HG02798 (cell line): ENCODE data around the gene CAVIN3.
A peak's percentile ranks its signal among the peaks of the same experiment; 100 is the strongest.

Experiments
- ATAC-seq: cut with Tn5 transposase; IDR thresholded peaks from one replicate; pipeline ENCODE4 v1.9.1; 2021; ENCODE audit warnings: mild to moderate bottlenecking; ENCODE audit not compliant: unreplicated experiment, poor library complexity

CAVIN3 gene, protein sequence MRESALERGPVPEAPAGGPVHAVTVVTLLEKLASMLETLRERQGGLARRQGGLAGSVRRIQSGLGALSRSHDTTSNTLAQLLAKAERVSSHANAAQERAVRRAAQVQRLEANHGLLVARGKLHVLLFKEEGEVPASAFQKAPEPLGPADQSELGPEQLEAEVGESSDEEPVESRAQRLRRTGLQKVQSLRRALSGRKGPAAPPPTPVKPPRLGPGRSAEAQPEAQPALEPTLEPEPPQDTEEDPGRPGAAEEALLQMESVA

DNA sequence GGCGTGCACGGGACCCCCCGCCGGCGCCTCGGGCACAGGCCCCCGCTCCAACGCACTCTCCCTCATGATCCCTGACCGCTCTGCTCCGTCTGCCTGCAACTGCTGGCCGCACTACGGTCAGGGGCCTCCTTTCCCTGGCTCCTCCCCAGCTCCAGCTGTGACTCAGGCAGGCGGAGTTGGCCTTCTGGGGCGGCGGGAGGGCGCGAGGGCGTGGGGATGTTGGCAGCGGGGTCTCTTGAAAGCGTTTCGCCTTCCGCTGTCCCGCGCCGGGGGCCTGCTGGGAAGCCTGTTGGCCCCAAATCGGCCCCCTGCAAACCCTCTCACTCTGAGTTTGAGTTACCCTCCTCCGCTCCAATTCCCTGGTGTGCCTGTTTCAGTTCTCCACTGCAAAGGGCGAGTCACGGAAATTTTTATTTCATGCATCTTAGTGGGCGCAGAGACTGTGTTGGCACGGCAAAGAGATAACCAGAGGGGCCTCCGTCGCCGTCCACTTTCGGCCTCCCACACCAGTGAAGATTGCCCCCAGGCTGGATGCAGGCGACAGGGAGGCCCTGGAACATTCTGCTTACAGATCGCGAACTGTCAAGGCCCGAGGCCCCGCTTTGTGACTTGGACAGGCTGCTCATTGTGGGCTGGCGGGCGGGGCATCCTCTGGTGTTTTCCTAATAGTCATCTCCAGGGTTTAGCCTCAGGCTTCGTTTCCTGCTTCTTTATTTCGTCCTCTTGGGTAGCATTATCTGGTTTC is at the start of gene CAVIN3:
CAVIN3 (minus strand) TSS at position 91 of the 745 bp plus-strand sequence; CDS start at position 66, 25 bp downstream.
- peak; percentile 47 for ATAC-seq

DNA sequence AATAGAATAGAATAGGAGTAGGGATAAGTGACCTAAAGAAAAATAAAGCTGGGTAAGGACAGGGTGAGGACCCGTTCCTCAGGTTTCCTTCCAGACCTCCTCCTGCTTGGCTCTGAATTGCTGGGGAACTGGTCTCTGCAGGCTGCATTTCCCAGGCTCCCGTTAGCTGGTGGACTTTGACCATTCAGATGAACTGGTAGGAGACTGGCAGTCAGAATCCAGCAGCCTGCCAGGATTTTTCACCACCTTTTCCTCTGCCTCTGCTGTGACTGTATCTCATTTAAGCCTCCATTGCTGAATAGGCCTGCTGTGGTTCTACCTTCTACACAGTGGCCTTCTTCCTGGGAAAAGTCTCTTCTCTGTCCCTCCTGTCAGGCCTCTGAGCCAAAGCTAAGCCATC is 45.4 kb upstream of the CAVIN3 start:
- ATAC-seq, result no peak

DNA sequence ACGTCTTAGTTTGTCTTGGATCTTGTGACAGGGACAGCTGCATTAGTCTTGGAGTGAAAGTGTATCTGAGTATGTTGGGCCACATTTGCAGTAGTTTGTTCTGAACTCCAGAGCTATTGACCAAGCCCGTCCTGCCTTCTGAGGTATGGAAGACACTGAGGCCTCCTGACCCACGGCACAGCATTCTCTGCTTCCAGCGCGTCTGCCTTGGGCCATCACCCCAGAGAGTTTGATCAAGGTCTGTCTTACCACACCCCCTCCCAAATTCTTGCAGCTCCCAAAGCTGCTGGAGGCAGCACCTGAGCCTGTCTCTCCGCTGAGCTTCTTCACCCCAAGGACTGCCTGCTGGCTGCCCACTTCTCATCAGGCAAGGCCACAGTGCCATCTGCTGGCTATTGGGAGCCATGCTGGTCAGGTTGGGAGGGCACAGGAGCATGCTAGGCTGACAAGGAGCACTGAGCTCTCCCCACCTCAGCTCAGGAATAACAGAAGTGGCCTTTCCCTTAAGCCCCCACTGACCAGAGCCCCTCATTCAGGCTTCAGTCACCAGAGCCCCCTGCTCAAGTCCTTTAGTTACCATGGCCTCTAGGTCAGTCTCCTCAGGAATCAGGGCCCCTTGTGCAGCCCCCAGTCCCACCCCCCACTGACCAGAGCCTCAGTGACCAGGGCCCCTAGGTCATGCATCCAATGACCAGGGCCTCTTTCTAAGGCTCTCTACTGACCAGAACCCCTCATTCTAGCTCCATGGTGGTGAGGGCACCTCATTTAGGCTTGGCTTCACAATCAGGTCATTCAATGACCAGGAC is 42.8 kb upstream of the CAVIN3 start:
- peak; percentile 98 for ATAC-seq

DNA sequence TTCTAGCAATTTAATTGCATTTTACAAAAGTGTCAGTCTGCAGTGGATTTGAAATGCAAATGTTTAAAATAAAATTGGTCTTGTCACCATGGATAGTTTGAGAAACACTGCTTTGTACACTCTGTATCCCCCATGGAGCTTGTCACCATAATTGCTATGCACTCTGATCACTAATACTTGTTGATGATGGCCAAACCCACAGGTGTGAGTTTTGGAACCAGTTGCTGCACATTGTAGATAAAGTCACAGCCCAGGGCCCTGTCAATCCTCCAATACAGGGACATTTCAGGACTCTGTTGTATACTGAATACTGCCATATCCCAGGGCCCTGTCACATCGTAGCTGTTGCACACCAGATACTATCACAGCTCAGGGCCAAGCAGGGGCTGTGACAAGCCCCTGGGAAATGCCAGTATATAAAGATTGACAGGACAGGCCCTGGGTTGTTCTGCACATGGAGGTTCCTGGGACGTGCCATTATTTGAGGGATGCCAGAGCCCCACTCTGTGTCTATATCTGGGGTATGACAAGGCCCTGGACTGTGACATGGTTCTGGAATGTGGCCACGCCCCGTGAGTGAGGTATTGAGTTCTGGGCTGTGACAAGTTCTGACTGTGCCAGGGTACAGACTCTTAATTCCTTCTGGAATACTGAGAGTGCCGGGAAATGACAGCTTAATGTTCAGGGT is 42.0 kb upstream of the CAVIN3 start:
- ATAC-seq, result no peak

DNA sequence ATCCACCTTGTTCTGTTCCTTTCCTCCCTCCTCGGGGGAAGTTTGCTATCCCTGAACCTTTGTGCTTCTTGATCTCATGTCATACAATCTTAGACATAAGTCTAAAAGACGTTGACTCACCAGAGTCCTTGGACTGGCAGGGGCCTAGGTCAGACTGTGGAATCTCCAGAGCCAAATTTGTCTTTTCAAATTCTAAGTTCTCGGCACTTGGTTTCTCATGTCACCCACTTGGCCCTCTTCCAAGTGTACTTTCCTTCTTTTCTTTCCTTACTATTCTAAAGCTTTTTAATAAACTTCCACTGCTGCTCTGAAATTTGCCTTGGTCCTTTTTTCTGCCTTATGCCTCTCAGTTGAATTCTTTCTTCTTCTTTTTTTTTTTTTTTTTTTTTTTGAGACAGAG is 39.9 kb upstream of the CAVIN3 start:
- no peak for ATAC-seq

DNA sequence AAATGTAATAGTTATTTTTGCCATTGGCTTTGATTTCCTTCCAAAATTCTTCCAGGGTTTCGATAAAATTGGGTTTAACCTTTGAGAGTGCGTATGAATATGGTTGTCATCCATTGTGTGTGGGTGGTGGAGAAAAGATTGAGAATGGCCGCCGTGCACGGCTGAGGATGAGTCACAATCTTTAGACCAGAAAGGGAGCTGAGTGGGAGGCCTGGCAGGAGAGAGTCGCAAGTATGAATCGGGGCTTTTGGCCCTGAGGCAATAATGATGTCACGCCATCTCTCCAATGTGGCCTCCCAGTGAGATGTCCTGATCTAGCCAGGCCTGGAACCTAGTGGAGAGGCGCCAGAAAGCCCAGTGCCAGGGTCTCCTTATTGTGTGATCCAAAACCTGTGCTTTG is 36.9 kb upstream of the CAVIN3 start:
- no peak for ATAC-seq

DNA sequence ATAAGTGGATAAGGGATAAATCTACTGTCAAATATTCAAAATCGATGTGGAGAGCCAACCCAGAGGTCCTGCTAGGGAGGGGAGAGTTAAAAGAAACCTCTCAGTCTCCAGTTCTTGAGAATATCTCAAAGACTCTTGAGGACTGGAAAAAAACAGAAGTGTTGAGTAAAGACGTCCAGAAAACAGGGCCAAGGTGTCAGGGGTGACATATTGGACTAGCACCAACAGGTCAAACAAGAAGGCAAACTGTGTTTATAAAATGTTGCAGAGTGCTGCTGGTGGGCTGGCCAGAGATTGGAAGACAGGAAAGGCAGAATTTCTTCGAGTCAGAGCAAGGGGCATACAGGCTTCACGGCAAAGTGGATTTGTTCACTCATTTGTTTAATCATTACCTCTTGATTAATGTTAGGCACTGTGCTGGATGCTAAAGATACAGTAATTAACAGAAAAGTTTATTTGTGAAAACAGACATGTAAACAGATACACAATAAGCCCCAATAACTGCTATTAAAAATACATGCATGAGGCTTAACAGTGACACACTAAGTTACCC is 36.3 kb upstream of the CAVIN3 start:
- ATAC-seq, result no peak

DNA sequence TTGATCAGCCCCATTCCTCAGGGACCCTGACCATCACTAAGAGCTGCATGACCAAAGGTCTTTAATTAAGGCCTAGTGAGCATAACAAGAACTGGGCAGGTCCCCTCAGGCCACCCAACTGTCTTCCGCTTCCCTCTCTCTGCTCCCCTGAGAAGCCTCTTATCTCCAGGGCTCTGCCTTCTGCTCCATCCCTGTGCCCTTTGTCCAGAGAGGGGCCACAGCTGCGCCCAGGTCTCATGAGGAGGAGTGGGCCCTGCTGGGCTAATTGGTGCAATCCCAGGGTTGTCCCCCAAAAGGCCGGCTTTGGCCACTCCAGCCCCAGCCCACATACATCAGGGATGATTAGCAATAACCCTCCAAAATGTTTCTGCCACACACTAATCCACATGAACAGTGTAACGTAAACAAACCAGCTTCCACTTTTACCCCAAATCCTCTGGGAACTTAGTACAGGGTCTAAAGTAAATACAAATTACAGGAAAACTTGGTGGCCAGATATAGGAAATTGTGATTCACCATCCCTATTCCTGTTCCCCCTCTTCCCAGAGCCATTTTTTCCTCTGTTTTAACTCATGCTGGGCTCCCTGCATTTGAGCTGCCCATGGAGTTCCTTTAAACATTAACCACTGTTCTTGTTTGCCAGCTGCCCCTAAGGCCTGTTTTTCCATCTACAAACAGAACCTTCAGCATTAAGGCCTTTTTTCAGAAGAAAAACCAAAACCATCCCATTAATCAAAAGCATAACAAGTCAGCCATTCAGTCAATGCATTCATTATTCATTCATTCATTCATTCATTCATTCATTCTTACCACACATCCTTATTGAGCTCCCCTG is 34.6 kb upstream of the CAVIN3 start:
- no peak for ATAC-seq

DNA sequence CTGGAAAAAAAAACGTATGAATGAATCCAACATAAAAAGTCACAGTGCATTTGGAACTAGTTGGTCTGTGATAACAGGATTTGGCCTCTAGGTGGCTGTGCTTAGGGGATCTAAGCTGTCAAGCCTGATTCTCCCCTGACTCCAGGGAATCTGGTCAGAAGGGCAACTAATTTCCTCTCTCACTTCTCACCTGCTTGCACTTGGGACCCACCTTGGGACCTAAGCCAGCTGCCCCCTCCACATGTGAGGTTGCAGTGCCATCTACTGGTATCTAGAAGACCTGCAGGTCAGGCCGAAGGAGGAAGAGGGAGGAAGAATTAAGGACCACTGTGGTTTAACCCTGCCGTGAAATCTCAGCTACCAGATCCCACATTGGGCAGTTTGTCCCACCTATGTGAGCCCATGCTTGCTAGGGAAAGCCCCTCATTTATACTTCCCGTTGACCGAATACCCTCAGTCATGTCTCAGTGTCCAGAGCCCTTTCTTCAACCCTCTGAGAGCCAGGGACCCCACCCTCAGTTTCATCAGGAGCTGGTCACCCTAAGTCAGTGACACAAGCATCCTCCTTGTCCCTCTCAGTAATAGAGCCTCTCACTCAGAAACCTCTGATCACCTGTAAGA is 33.2 kb upstream of the CAVIN3 start:
- peak; percentile 79 for ATAC-seq

DNA sequence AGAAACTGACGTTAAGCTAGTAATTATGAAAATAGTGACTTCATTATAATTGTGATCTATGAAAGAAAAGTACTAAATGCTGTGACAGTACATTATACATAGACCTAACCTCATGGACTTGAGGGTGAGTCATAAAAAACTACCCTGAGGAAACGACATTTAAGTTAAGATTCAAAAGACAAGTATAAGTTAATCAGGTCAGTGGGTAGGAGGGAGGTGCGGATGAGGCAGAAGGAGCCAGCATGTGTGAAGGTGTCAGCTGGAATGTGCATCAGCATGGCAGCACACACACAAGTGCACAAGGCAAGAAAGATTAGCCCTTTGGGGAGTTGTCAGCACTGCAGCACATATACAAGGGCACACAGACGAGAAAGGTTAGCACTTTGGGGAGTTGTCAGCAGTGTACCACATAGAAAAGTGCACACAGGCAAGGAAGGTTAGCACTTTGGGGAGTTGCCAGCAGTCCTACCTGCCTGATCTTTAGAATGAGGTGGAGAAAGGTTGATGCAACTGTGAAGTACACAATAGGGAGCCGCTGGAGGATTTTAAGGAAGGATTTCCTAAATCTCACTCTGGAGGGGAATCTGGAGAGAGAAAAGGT is 31.6 kb upstream of the CAVIN3 start:
- no peak for ATAC-seq

DNA sequence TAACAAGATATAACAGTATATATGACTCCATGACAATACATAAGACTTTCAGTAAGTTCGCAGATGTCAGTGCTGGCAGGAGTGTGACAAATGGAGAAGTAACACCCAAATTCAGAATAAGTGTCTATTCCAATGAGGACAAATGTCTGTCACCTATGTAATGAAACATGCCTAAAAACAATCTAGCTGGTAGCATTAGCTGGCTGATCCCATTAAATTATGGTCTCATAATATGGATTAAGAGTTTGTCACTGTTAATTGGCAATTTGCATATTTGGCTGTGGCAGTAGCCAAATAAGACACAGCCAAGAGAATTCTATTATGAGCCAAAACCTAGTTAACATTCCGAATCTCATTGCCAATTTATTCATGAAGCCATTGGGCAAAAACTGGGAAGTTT is 30.2 kb upstream of the CAVIN3 start:
- no peak for ATAC-seq

DNA sequence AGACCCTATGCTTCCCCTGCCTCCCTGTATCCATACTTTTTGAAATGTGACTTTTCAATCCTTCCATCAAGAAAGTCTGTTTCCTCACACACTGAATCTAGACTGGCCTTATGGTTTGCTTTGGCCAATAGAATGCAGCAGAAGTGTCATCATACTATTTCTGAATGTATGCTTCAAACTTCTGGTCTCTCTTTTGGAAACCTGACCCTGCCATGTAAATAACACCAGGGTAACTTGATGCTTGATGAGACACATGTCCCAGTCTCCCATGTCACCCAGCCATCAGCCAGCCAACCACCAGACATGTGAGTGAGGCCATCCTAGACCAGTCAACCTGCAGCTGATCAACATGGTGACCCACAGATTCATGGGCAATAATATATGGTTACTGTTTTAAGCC is 29.7 kb upstream of the CAVIN3 start:
- ATAC-seq, result no peak

DNA sequence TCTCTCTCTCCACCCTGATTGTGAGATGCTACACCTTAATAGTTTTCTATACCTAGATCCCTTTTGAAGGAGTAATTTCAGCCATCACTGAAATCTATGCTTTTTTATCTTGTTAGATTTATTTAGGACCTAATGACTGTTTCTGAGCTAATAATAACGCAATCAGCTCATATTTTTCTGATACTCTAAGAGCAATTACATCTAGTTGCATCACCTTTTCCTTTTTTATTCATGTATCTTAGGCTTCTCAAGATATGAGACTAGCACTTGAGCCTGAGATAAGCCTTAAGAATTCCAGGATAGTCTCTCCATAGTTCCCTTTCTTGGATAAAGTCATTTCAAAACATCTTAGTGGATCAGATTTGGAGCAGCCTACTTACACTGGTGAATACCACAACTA is 25.1 kb upstream of the CAVIN3 start:
- no peak for ATAC-seq

DNA sequence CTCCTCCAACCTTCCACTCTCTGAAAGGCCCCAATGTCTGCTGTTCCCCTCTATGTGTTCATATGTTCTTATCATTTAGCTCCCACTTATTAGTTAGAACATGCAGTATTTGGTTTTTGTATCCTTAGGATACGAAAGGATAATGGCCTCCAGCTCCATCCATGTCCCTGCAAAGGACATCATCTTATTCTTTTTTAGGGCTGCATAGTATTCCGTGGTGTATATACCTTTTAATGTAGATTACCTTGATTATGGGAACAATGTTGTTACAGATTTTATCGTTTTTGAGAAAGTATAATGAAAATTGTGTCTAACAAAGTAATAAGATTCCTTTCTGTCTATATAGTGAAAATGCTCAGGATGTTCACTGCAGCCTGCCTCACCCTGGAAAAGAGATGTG is 16.0 kb upstream of the CAVIN3 start:
- no peak for ATAC-seq

DNA sequence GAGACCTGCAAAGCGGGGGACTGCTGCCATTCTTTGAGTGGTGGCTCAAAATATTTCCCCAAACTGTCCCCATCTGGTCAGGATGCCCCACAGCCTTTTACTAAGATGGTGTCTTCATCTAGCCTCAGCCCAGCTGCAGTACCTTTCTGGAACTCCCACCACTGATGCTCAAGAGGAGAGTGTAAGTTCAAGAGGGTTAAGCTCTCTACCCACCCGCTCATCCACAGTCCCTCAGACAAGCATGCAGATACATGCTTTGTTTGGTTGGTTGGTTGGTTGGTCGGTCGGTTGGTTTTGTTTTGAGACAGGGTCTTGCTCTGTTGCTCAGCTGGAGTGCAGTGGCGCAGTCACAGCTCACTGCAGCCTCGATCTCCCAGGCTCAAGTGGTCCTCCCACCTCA is 14.5 kb upstream of the CAVIN3 start:
- ATAC-seq, result no peak

DNA sequence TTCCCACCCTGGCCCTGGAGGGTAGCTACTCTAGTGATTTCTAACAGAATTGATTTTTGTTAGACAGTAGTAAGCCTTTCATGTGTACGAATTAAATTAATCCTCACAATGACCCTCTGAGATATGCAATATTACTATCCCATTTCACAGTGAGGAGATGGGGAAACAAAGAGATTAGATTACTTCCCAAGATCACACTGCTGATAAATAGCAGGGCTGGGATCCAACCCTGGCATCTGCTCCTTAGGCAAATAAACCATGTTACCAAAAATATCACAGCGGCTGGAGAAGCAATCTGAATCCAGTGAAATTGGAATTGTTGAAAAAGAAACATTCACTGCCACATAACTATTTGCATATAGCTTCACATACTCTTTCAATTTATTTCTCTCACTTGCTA is 12.8 kb upstream of the CAVIN3 start:
- no peak for ATAC-seq

DNA sequence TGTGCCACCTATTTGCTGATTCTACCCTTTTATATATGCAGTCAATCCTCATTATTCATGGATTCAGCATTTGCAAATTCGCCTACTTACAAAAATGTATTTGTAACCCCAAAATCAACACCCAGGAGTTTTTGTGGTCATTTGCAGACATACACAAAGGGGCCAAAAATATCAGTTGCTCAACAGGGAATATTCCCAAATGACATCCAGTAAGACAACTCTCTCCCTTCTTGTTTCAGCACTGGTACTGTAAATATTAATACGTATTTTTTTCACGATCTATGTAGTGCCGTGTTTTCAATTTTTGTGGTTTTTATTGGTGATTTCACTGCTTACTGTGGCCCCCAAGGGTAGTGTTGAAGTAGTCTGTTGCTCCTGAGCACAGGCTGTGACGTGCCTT is 11.8 kb upstream of the CAVIN3 start:
- no peak for ATAC-seq

DNA sequence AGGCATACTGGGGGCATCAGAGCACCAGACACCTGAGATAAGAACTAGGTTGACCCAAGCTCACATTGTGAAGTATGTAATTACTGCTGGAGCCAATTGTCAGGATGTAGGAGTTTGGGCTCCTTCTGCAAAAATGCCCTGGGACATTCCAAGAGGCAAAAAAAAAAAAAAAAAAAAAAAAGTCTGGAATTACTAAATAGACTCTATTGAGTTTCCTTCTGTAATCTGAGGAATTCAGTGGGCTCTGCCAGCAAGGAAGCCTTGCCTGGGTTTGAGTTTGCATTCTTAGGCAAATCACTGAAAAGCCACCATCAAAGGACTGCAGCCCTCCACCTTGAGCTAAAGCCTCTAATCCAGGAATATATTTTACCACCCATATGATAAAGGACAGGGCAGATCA is 8.0 kb upstream of the CAVIN3 start:
- no peak for ATAC-seq

DNA sequence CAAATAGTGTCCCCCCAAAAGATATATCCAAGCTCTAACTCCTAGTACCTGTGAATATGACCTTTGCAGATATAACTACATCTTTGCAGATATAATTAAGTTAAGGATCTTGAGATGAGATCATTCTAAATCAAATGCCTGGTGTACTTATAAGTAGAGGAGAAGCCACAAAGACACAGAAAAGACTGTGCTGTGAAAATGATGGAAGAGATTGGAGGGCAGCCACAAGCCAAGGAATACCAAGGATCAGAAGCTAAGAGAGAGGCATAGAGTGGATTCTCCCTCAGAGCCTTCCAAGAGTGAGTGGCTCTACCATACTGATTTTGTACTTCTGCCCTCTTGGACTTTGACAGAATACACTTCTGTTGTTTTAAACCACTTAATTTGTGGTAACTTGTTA is 7.5 kb upstream of the CAVIN3 start:
- ATAC-seq, result no peak
